Lung (tissue), 12 donors: ENCODE data around the gene ADAMTSL5. TPM values are rescaled to one million over a fixed set of nuclear protein-coding genes. Genes with fewer than 3 reads are reported as not detected.

Experiments used
- ATAC-seq: fragments of 200-7000 bp; cut with Tn5 transposase; one replicate; pipeline ENCODE4 v1.9.1; 2020; ENCODE audit warnings: moderate number of reproducible peaks; ENCODE audit not compliant: insufficient read depth, low FRiP score
- DNase-seq, 3 donors: peaks; one replicate each; pipeline ENCODE4 v3.0.0-alpha.2; 2013 to 2017
- H3K27ac ChIP-seq, 2 donors: one replicate each; pipeline ENCODE4 v1.5.1; 2013; ENCODE audit warnings: mild to moderate bottlenecking in 2 of 2, moderate library complexity in 2 of 2, control low read depth in 1 of 2, inconsistent platforms in 1 of 2, low read depth in 1 of 2, low read length in 1 of 2
- H3K27me3 ChIP-seq, 3 donors: one replicate each; pipeline ENCODE4 v1.5.1; 2013; ENCODE audit warnings: low read length in 2 of 3; ENCODE audit not compliant: control insufficient read depth in 3 of 3, insufficient read depth in 3 of 3
- H3K36me3 ChIP-seq, 4 donors: one replicate each; pipeline ENCODE4 v1.5.1; 2013; ENCODE audit warnings: low read length in 4 of 4, mild to moderate bottlenecking in 1 of 4, moderate library complexity in 1 of 4; ENCODE audit not compliant: control insufficient read depth in 4 of 4, insufficient read depth in 4 of 4
- H3K4me1 ChIP-seq, 5 donors: one replicate each; pipeline ENCODE4 v1.5.1; 2013; ENCODE audit warnings: low read length in 5 of 5, mild to moderate bottlenecking in 2 of 5, moderate library complexity in 1 of 5; ENCODE audit not compliant: control insufficient read depth in 5 of 5, insufficient read depth in 5 of 5
- H3K4me3 ChIP-seq: one replicate; pipeline ENCODE4 v1.5.1; 2013; ENCODE audit warnings: mild to moderate bottlenecking, control low read depth, moderate library complexity
- H3K9ac ChIP-seq, 2 donors: one replicate each; pipeline ENCODE4 v1.5.1; 2013; ENCODE audit warnings: low read length in 2 of 2, control low read depth in 1 of 2; ENCODE audit not compliant: insufficient read depth in 1 of 2
- H3K9me3 ChIP-seq, 4 donors: one replicate each; pipeline ENCODE4 v1.5.1; 2013; ENCODE audit warnings: low read length in 3 of 4, mild to moderate bottlenecking in 1 of 4, moderate library complexity in 1 of 4; ENCODE audit not compliant: control insufficient read depth in 4 of 4, insufficient read depth in 3 of 4
- CTCF ChIP-seq: IDR thresholded peaks from 2 replicates; pipeline ENCODE4 v1.5.1; 2012; ENCODE audit warnings: mild to moderate bottlenecking; ENCODE audit errors: control extremely low read depth, extremely low read depth
- WGBS, 2 donors: extraction: QIAGEN DNeasy Blood & Tissue Kit; methylation state at CpG; one replicate each; pipeline ENCODE4 v1.1.7; 2013; 5-methylcytosine and 5-hydroxymethylcytosine counted together
- polyA plus RNA-seq, 2 donors: library from polyadenylated mRNA; stranded (reverse); fragments of 200-250 nt; gene quantifications; one replicate each; pipeline ENCODE4 v1.2.1, GENCODE V29; 2013
- total RNA-seq, 2 donors: library from RNA; depleted of rRNA in 1 of 2; stranded (reverse); fragments of >200 nt in 1 of 2; gene quantifications; one replicate each; pipeline ENCODE4 v1.2.1, GENCODE V29; 2014 to 2021
- donor health status: control.
- donor health status: control.
- donor health status: Bipolar disorder and iron deficiency.
- donor health status: healthy.
- donor health status: DM: yes; HTN: yes; CAD: no.

Gene ADAMTSL5
- total and polyA plus RNA-seq, 4 donors, result 0.97 to 2.8 (median 1.4) TPM

DNA sequence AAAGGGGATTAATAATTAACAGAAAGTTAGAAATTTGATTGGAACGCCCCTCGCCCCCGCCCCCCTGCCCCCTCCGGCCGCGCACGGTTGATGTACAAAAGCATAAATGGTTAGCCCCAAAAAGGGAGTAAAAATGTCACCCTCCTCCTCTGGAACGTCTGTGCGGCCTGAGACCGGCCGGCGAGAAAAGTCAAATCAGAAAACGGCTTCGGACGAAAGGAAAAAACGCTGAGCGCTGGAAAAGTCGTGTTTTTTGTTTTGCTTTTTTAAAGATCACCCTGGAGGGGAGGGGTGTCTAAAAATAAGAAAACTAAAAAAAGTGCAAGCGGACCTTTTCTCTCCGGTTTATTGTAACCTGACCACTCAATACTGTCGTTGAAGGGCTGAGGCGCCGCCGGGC lies 42.1 kb upstream of the ADAMTSL5 start:
- Histone ChIP-seq H3K4me3 (no peak overlapping the region), H3K4me1 (no peaks in the 10 kb centered on the region), H3K27me3 (no peaks in the 10 kb centered on the region), H3K36me3 (peaks cover 0 to 8% (median 3%) of the 10 kb centered on the region in 4 donors), H3K27ac (no peak overlapping the region), H3K9me3 (no peaks in the 10 kb centered on the region), H3K9ac (no peak overlapping the region)
- DNase-seq (no peak), ATAC-seq (no peak)
- no peak for TF ChIP-seq CTCF
- 92 to 96% methylated on average over 24 of the region's 24 CpGs for WGBS, 2 donors

DNA sequence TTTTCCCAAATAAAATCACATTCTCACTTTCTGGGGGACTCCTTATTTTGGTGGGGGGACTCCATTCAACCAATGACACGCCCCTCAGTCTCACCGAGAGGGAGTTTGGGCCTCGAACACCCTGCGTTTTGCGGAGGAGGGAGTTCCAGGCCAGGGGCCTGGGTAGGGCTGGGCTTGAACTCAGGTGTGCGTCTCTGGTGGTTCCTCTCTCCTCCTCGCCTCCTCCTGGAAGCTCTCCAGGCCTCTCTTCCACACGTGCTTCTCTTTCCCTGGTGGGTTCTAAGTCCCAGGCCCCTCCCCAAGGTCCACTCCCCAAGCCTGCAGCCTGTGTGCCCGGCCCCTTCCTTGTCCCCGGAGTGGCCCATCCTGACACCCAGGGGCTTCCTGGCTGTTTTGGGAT lies 40.6 kb upstream of the ADAMTSL5 start:
- TF ChIP-seq CTCF, result no peak
- ATAC-seq (no peak), DNase-seq (no peak)
- 87 to 88% methylated on average over 10 of the region's 10 CpGs for WGBS, 2 donors
- peaks cover 0 to 8% (median 3%) of the 10 kb centered on the region in 4 donors for H3K36me3 ChIP-seq
- no peak overlapping the region for H3K4me3 ChIP-seq
- H3K27me3 ChIP-seq, result no peaks in the 10 kb centered on the region
- H3K27ac ChIP-seq, result no peak overlapping the region
- no peaks in the 10 kb centered on the region for H3K9me3 ChIP-seq
- H3K4me1 ChIP-seq, result no peaks in the 10 kb centered on the region
- H3K9ac ChIP-seq, result no peak overlapping the region

GRCh38 chr19:1551068-1552040 lies 38.5 kb upstream of the ADAMTSL5 start:
- Histone ChIP-seq H3K9me3 (no peaks in the 10 kb centered on the region), H3K27me3 (no peaks in the 10 kb centered on the region), H3K4me1 (no peaks in the 10 kb centered on the region), H3K4me3 (no peak overlapping the region), H3K27ac (no peak overlapping the region), H3K9ac (no peak overlapping the region), H3K36me3 (peaks cover 0 to 6% (median 2%) of the 10 kb centered on the region in 4 donors)
- no peak for ATAC-seq
- WGBS, 2 donors, result 88% methylated on average over 17 of the region's 17 CpGs
- TF ChIP-seq CTCF, result no peak
- no peak for DNase-seq
